Dedifferentiated amniotic fluid mesenchymal stem cell (primary cell): ENCODE results near the gene HELB.
"Not testable (repeated sequence)": the region's sequence is repeated elsewhere in the genome, so short reads cannot be mapped to it uniquely, and the experiment has no call there.

Experiments
- DNase-seq: peaks from one replicate; pipeline ENCODE4 v3.0.0-alpha.2; 2016; ENCODE audit errors: extremely low spot score

The HELB gene

GRCh38 chr12:66303316-66303804 lies 1.1 kb downstream of the HELB start:
- not testable (repeated sequence) for DNase-seq

- no peak for DNase-seq
Measured at GRCh38 chr12:66304296-66304900, 2.1 kb downstream of the HELB start.

GRCh38 chr12:66309606-66310005 lies 7.3 kb downstream of the HELB start:
- DNase-seq = no peak

- no peak for DNase-seq
Measured at GRCh38 chr12:66312189-66312588, 9.9 kb downstream of the HELB start.

- no peak for DNase-seq
Measured at GRCh38 chr12:66314278-66314677, 12.0 kb downstream of the HELB start.

- no peak for DNase-seq
Measured at GRCh38 chr12:66319266-66319954, 17.1 kb downstream of the HELB start.

- no peak for DNase-seq
Measured at GRCh38 chr12:66320996-66321395, 18.7 kb downstream of the HELB start.

- no peak for DNase-seq
Measured at GRCh38 chr12:66321435-66321834, 19.1 kb downstream of the HELB start.

GRCh38 chr12:66323017-66323416 lies 20.7 kb downstream of the HELB start:
- DNase-seq = no peak

- DNase-seq = no peak
Measured at GRCh38 chr12:66329941-66330340, 27.6 kb downstream of the HELB start.

- no peak for DNase-seq
Measured at GRCh38 chr12:66331016-66331415, 28.7 kb downstream of the HELB start.

- DNase-seq = no peak
Measured at GRCh38 chr12:66331814-66332213, 29.5 kb downstream of the HELB start.

GRCh38 chr12:66335746-66336145 lies 33.5 kb downstream of the HELB start:
- DNase-seq = no peak

GRCh38 chr12:66337381-66338010 lies 35.2 kb downstream of the HELB start:
- DNase-seq = no peak

GRCh38 chr12:66340131-66340530 lies 37.8 kb downstream of the HELB start:
- no peak for DNase-seq

- no peak for DNase-seq
Measured at GRCh38 chr12:66341126-66341525, 38.8 kb downstream of the HELB start.

GRCh38 chr12:66345212-66345611 lies 42.9 kb downstream of the HELB start:
- DNase-seq = no peak

GRCh38 chr12:66345956-66346355 lies 43.7 kb downstream of the HELB start:
- no peak for DNase-seq

GRCh38 chr12:66351301-66351700 lies 49.0 kb downstream of the HELB start:
- no peak for DNase-seq

- DNase-seq = no peak
Measured at GRCh38 chr12:66352197-66352596, 49.9 kb downstream of the HELB start.

- no peak for DNase-seq
Measured at GRCh38 chr12:66352899-66353298, 50.6 kb downstream of the HELB start.

GRCh38 chr12:66354291-66354690 lies 52.0 kb downstream of the HELB start:
- DNase-seq = no peak

- no peak for DNase-seq
Measured at GRCh38 chr12:66359300-66359699, 57.0 kb downstream of the HELB start.
